Astrocyte (in vitro differentiated cells and primary cell): ENCODE data around the gene VPS41. TPM values are rescaled to one million over a fixed set of nuclear protein-coding genes. Genes with fewer than 3 reads are reported as not detected.
A peak's percentile ranks its signal among the peaks of the same experiment; 100 is the strongest.

Experiments
- DNase-seq: peaks from one replicate; pipeline ENCODE4 v3.0.0-alpha.2; 2010; ENCODE audit warnings: low read depth
- FAIRE-seq: peaks from 2 replicates; lab custom pipeline; 2011; peaks lifted over from hg19 to GRCh38; lab: Jason Lieb, UNC
- H2AFZ ChIP-seq: 2 replicates; pipeline ENCODE4 v1.6.0; 2012; ENCODE audit warnings: low read depth, low read length, inconsistent platforms
- H3K27ac ChIP-seq: 2 replicates; pipeline ENCODE4 v1.5.1; 2011; ENCODE audit warnings: low read depth, low read length, inconsistent platforms
- H3K27me3 ChIP-seq: 2 replicates; pipeline ENCODE4 v1.6.0; 2011; ENCODE audit warnings: low read length, inconsistent platforms; ENCODE audit not compliant: insufficient read depth
- H3K36me3 ChIP-seq: 2 replicates; pipeline ENCODE4 v1.5.1; 2011; ENCODE audit warnings: low read length, inconsistent platforms; ENCODE audit not compliant: insufficient read depth
- H3K4me1 ChIP-seq: 2 replicates; pipeline ENCODE4 v1.5.1; 2011; ENCODE audit warnings: low read length, inconsistent platforms; ENCODE audit not compliant: insufficient read depth
- H3K4me2 ChIP-seq: 2 replicates; pipeline ENCODE4 v1.6.0; 2012; ENCODE audit warnings: low read length, inconsistent platforms
- H3K4me3 ChIP-seq: 2 replicates; pipeline ENCODE4 v1.5.1; 2011; ENCODE audit warnings: low read depth, mild to moderate bottlenecking, low read length, inconsistent platforms; ENCODE audit not compliant: insufficient read depth
- H3K79me2 ChIP-seq: 2 replicates; pipeline ENCODE4 v1.6.0; 2012; ENCODE audit warnings: mild to moderate bottlenecking, low read length, inconsistent platforms; ENCODE audit not compliant: insufficient read depth
- H3K9ac ChIP-seq: 2 replicates; pipeline ENCODE4 v1.6.0; 2012; ENCODE audit warnings: mild to moderate bottlenecking, low read length, inconsistent platforms
- H3K9me3 ChIP-seq: 2 replicates; pipeline ENCODE4 v1.5.1; 2012; ENCODE audit warnings: low read depth, mild to moderate bottlenecking, low read length, inconsistent platforms; ENCODE audit not compliant: insufficient read depth
- H4K20me1 ChIP-seq: 2 replicates; pipeline ENCODE4 v1.6.0; 2012; ENCODE audit warnings: low read length, inconsistent platforms; ENCODE audit not compliant: insufficient read depth
- H3K27ac Mint-ChIP-seq: one replicate; pipeline ENCODE4 v1.8.0; 2021; ENCODE audit warnings: mild to moderate bottlenecking, mixed read lengths; ENCODE audit not compliant: unreplicated experiment
- H3K27me3 Mint-ChIP-seq: one replicate; pipeline ENCODE4 v1.8.0; 2021; ENCODE audit warnings: low read depth, mixed read lengths; ENCODE audit not compliant: unreplicated experiment
- H3K36me3 Mint-ChIP-seq: one replicate; pipeline ENCODE4 v1.8.0; 2021; ENCODE audit warnings: low read depth, mixed read lengths; ENCODE audit not compliant: unreplicated experiment
- H3K4me1 Mint-ChIP-seq: one replicate; pipeline ENCODE4 v1.8.0; 2021; ENCODE audit warnings: low read depth, mixed read lengths; ENCODE audit not compliant: unreplicated experiment
- H3K4me3 Mint-ChIP-seq: one replicate; pipeline ENCODE4 v1.8.0; 2021; ENCODE audit warnings: mild to moderate bottlenecking, moderate library complexity, mixed read lengths; ENCODE audit not compliant: unreplicated experiment
- H3K9me3 Mint-ChIP-seq: one replicate; pipeline ENCODE4 v1.8.0; 2021; ENCODE audit warnings: mild to moderate bottlenecking, mixed read lengths; ENCODE audit not compliant: unreplicated experiment
- EZH2 ChIP-seq: IDR thresholded peaks from 2 replicates; pipeline ENCODE4 v1.6.1; 2012; ENCODE audit warnings: mild to moderate bottlenecking, low read length, inconsistent platforms; ENCODE audit not compliant: insufficient read depth
- total RNA-seq: library from RNA; stranded (reverse); gene quantifications from 2 replicates; pipeline ENCODE4 v1.2.1, GENCODE V29; 2021
- TF ChIP-seq, protein P1 (sequence below): IDR thresholded peaks from 2 replicates; pipeline ENCODE4 v1.5.1; 2011; ENCODE audit warnings: low read depth, mild to moderate bottlenecking, inconsistent platforms, low read length, moderate library complexity; ENCODE audit not compliant: insufficient read depth

VPS41 gene
- total RNA-seq, 1 donor from 2014 or later, result 93.6 TPM

DNA sequence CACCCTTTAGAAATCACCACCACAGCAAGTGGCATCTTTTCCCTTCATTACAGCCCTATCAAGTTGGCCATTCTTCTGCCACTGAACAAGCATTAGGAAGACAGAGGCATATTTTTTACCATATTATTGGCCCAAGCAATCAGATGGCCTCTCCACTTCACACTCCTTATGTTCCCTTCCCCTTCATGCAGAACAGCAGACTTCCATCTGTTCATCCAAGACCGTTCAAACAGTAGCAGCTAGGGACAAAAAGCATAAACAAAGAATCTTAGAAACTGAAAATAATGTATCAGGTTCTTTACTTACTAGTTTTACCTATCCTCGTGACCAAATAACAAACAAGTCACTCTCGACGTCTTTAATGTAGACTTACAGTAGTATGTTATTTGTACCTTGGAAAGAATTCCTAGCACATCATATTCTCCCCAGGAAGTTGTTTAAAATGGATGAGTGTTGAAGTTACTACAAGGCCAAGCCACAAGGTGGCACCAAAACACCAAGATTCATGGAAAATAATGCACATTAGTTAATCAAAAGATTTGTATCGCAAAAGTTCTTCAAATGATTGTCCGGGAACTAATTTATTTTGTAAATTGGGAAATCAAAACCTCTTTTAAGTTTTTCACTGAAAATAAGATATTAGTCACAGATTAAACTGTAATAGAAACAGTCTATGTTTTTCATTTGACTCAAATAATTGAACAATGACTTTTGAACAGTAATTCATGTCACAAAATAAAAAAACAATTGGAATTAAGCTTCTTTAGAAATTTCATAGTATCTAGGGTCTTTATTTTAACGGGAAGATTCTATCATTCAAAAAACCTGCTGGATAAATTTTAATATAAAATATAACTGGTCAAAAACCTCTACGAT lies 112.1 kb downstream of the VPS41 start:
- H3K4me3 ChIP-seq, result no peak overlapping the region
- H3K27me3 Mint-ChIP-seq, result no peaks in the 10 kb centered on the region
- no peaks in the 10 kb centered on the region for H3K9me3 ChIP-seq
- no peaks in the 10 kb centered on the region for H3K27me3 ChIP-seq
- H3K4me1 Mint-ChIP-seq, result peaks cover 21% of the 10 kb centered on the region
- no peaks in the 10 kb centered on the region for H3K36me3 ChIP-seq
- H4K20me1 ChIP-seq, result no peaks in the 10 kb centered on the region
- DNase-seq, result peak; percentile 27
- TF ChIP-seq, protein P1, sequence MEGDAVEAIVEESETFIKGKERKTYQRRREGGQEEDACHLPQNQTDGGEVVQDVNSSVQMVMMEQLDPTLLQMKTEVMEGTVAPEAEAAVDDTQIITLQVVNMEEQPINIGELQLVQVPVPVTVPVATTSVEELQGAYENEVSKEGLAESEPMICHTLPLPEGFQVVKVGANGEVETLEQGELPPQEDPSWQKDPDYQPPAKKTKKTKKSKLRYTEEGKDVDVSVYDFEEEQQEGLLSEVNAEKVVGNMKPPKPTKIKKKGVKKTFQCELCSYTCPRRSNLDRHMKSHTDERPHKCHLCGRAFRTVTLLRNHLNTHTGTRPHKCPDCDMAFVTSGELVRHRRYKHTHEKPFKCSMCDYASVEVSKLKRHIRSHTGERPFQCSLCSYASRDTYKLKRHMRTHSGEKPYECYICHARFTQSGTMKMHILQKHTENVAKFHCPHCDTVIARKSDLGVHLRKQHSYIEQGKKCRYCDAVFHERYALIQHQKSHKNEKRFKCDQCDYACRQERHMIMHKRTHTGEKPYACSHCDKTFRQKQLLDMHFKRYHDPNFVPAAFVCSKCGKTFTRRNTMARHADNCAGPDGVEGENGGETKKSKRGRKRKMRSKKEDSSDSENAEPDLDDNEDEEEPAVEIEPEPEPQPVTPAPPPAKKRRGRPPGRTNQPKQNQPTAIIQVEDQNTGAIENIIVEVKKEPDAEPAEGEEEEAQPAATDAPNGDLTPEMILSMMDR, result peak; percentile 93
- no peak for TF ChIP-seq EZH2
- H3K4me3 Mint-ChIP-seq, result no peak overlapping the region
- no peaks in the 10 kb centered on the region for H3K4me1 ChIP-seq
- no peaks in the 10 kb centered on the region for H3K79me2 ChIP-seq
- no peak overlapping the region for H3K27ac Mint-ChIP-seq
- no peaks in the 10 kb centered on the region for H3K9me3 Mint-ChIP-seq
- no peak overlapping the region for H3K9ac ChIP-seq
- no peak overlapping the region for H2AFZ ChIP-seq
- H3K27ac ChIP-seq, result no peak overlapping the region
- FAIRE-seq, result peak; percentile 95
- no peak overlapping the region for H3K4me2 ChIP-seq
- peaks cover 7% of the 10 kb centered on the region for H3K36me3 Mint-ChIP-seq

DNA sequence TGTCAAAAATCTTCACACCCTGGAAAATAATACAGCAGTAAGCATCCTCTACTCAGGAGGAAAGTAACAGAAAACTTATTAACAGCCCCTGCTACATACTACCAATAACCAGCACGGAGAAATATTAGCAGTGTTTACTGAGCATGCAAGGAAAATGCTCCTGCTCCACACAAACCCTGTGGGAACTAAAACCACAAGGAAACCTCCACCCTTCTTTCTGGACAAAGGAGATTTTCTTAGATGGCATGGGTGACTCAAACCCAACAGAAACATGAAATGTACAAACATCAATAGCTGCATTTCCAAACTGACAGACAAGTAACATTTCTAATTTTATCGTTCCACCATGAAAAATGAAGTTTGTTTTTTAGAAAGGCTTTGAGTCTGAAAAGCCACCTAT lies 113.4 kb downstream of the VPS41 start:
- Mint-ChIP-seq H3K27ac (peak overlapping the region; percentile 50), H3K4me3 (peak overlapping the region; percentile 45), H3K36me3 (peaks cover 7% of the 10 kb centered on the region), H3K4me1 (peaks cover 19% of the 10 kb centered on the region), H3K9me3 (no peaks in the 10 kb centered on the region), H3K27me3 (no peaks in the 10 kb centered on the region)
- Histone ChIP-seq H3K27me3 (no peaks in the 10 kb centered on the region), H3K4me2 (no peak overlapping the region), H3K4me1 (no peaks in the 10 kb centered on the region), H3K4me3 (no peak overlapping the region), H3K9ac (no peak overlapping the region), H3K9me3 (no peaks in the 10 kb centered on the region), H2AFZ (no peak overlapping the region), H3K27ac (no peak overlapping the region), H4K20me1 (no peaks in the 10 kb centered on the region), H3K36me3 (no peaks in the 10 kb centered on the region), H3K79me2 (no peaks in the 10 kb centered on the region)
- DNase-seq (no peak), FAIRE-seq (no peak)
- TF ChIP-seq, protein P1, result no peak
- no peak for TF ChIP-seq EZH2

DNA sequence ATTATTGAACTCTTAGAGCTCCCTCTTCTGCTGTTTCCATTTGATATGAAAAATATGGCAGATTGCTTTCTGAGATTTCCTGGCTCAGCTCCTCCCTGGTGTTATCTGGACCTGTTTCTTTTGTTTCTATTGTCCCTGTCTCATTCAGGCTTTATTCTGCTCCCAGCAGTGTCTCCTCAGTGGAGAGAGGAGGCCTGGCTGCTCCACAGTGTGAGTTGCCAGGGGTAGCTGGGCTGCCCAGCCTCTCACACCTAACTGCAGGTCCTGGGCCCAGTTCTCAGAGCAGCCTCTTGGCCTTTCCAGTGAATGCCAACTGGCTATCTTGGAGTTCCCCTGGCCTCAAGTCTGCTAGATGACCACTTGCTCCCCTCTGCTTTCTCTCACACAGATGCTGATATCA lies 127.0 kb downstream of the VPS41 start:
- peaks cover 3% of the 10 kb centered on the region for H3K9me3 Mint-ChIP-seq
- H4K20me1 ChIP-seq, result no peaks in the 10 kb centered on the region
- H3K4me1 Mint-ChIP-seq, result no peaks in the 10 kb centered on the region
- no peak overlapping the region for H3K4me2 ChIP-seq
- DNase-seq, result no peak
- H3K4me1 ChIP-seq, result no peaks in the 10 kb centered on the region
- H3K27ac ChIP-seq, result no peak overlapping the region
- no peak overlapping the region for H3K4me3 Mint-ChIP-seq
- H3K9me3 ChIP-seq, result no peaks in the 10 kb centered on the region
- no peak overlapping the region for H2AFZ ChIP-seq
- H3K9ac ChIP-seq, result no peak overlapping the region
- no peaks in the 10 kb centered on the region for H3K36me3 ChIP-seq
- H3K79me2 ChIP-seq, result no peaks in the 10 kb centered on the region
- TF ChIP-seq, protein P1, result no peak
- TF ChIP-seq EZH2, result no peak
- H3K27me3 ChIP-seq, result no peaks in the 10 kb centered on the region
- FAIRE-seq, result no peak
- no peak overlapping the region for H3K27ac Mint-ChIP-seq
- peaks cover 2% of the 10 kb centered on the region for H3K36me3 Mint-ChIP-seq
- H3K27me3 Mint-ChIP-seq, result no peaks in the 10 kb centered on the region
- no peak overlapping the region for H3K4me3 ChIP-seq
